Measurements from ENCODE around the gene PRRG4. TPM values are rescaled to one million over a fixed set of nuclear protein-coding genes. Genes with fewer than 3 reads are reported as not detected.
"Not testable (repeated sequence)": the region's sequence is repeated elsewhere in the genome, so short reads cannot be mapped to it uniquely, and the experiment has no call there.

PRRG4 gene
- not detected in 3 replicates for total RNA-seq
- long read RNA-seq: 0 reads

- peaks cover 45% of the 10 kb centered on the region for H3K27me3 Mint-ChIP-seq (ENCODE audit: low read depth)
Observed at GRCh38 chr11:32829680-32830412, at the start of gene PRRG4. Gene PRRG4, plus strand, starts transcription at chr11:32829927. Its CDS starts 603 bp downstream, at chr11:32830530.

DNA sequence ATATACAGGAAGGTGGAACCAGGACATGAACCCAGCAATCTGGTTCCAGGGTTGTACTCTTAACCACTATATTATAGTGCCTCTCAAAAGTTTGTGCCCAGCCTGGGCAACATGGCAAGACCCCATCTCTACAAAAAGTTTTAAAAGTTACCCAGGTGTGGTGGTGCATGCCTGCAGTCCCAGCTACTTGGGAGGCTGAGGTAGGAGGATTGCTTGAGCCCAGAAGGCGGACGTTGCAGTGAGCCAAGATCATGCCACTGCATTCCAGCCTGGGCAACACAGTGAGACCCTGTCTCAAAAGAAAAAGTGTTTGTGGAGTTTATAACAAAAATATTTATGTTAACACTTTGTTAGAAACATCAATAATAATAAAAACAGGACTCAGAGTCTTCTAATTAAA, 48.9 kb upstream of the PRRG4 start:
- not testable (repeated sequence) for DNase-seq (ENCODE audit: low spot score); H3K4me1 Mint-ChIP-seq (ENCODE audit: low read depth); H3K4me3 Mint-ChIP-seq (ENCODE audit: unreplicated experiment); H3K9me3 Mint-ChIP-seq (ENCODE audit: low read depth); H3K27ac Mint-ChIP-seq (ENCODE audit: unreplicated experiment); H3K36me3 Mint-ChIP-seq (ENCODE audit: low read depth)
- peaks cover 32% of the 10 kb centered on the region for H3K27me3 Mint-ChIP-seq (ENCODE audit: low read depth)

More at GRCh38 chr11:32829680-32830412, at the start of gene PRRG4:
- Mint-ChIP-seq H3K4me3 (ENCODE audit: unreplicated experiment) (peak within 1 kb of the TSS; percentile 73), H3K9me3 (ENCODE audit: low read depth) (no peaks in the 10 kb centered on the region), H3K27ac (ENCODE audit: unreplicated experiment) (no peak within 1 kb of the TSS), H3K36me3 (ENCODE audit: low read depth) (no peaks in the 10 kb centered on the region), H3K4me1 (ENCODE audit: low read depth) (peaks cover 12% of the 10 kb centered on the region)
- DNase-seq (ENCODE audit: low spot score): no peak
- TF ChIP-seq, protein P1, sequence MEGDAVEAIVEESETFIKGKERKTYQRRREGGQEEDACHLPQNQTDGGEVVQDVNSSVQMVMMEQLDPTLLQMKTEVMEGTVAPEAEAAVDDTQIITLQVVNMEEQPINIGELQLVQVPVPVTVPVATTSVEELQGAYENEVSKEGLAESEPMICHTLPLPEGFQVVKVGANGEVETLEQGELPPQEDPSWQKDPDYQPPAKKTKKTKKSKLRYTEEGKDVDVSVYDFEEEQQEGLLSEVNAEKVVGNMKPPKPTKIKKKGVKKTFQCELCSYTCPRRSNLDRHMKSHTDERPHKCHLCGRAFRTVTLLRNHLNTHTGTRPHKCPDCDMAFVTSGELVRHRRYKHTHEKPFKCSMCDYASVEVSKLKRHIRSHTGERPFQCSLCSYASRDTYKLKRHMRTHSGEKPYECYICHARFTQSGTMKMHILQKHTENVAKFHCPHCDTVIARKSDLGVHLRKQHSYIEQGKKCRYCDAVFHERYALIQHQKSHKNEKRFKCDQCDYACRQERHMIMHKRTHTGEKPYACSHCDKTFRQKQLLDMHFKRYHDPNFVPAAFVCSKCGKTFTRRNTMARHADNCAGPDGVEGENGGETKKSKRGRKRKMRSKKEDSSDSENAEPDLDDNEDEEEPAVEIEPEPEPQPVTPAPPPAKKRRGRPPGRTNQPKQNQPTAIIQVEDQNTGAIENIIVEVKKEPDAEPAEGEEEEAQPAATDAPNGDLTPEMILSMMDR (IDR thresholded peaks at IDR 0.05): no peak

DNA sequence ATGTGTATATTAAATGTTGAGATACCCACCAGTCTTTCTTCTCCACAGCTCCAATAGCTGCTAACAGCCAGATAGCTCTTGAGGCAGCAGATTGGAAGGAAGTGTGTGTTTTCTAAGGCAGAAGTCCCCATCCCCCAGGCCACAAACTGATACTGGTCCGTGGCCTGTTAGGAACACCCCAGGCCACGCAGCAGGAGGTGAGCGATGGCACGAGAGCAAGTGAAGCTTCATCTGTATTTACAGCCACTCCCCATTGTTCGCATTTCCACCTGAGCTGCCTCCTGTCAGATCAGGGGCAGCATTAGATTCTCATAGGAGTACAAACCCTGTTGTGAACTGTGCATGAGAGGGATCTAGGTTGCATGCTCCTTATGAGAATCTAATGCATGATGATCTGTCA, 48.0 kb upstream of the PRRG4 start:
- H3K27ac Mint-ChIP-seq (ENCODE audit: unreplicated experiment): no peak overlapping the region
- H3K36me3 Mint-ChIP-seq (ENCODE audit: low read depth): no peaks in the 10 kb centered on the region

DNA sequence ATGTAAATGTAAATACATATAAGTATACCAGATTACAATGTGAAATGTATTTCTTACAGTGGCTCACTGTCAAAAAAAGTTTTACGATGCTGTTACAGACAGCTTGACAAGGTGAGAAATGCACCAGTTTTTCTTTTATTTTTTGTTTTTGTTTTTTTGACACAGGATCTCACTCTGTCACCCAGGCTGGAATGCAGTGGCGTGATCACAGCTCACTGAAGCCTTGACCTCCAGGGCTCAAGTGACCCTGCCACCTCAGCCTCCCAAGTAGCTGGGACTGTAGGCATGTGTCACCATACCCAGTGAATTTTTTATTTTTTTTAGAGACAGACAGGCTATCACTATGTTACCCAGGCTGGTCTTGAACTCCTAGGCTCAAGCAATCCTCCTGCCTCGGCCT, 44.5 kb upstream of the PRRG4 start:
- no peak overlapping the region for H3K4me3 Mint-ChIP-seq (ENCODE audit: unreplicated experiment)
- TF ChIP-seq, protein P1 (IDR thresholded peaks at IDR 0.05): no peak
- DNase-seq (ENCODE audit: low spot score): no peak
- no peak overlapping the region for H3K27ac Mint-ChIP-seq (ENCODE audit: unreplicated experiment)
- H3K27me3 Mint-ChIP-seq (ENCODE audit: low read depth): peaks cover 51% of the 10 kb centered on the region
- no peaks in the 10 kb centered on the region for H3K9me3 Mint-ChIP-seq (ENCODE audit: low read depth)
- no peaks in the 10 kb centered on the region for H3K36me3 Mint-ChIP-seq (ENCODE audit: low read depth)
- no peaks in the 10 kb centered on the region for H3K4me1 Mint-ChIP-seq (ENCODE audit: low read depth)

More for the DNA sequence above, 48.0 kb upstream of the PRRG4 start:
- H3K4me1 Mint-ChIP-seq (ENCODE audit: low read depth): no peaks in the 10 kb centered on the region
- no peak for DNase-seq (ENCODE audit: low spot score)
- H3K4me3 Mint-ChIP-seq (ENCODE audit: unreplicated experiment): no peak overlapping the region
- TF ChIP-seq, protein P1 (IDR thresholded peaks at IDR 0.05): no peak
- H3K9me3 Mint-ChIP-seq (ENCODE audit: low read depth): no peaks in the 10 kb centered on the region
- H3K27me3 Mint-ChIP-seq (ENCODE audit: low read depth): peaks cover 25% of the 10 kb centered on the region

GRCh38 chr11:32786811-32787210, 42.9 kb upstream of the PRRG4 start:
- no peak for DNase-seq (ENCODE audit: low spot score)
- peaks cover 53% of the 10 kb centered on the region for H3K27me3 Mint-ChIP-seq (ENCODE audit: low read depth)
- H3K4me1 Mint-ChIP-seq (ENCODE audit: low read depth): no peaks in the 10 kb centered on the region
- H3K9me3 Mint-ChIP-seq (ENCODE audit: low read depth): no peaks in the 10 kb centered on the region
- TF ChIP-seq, protein P1 (IDR thresholded peaks at IDR 0.05): no peak
- no peak overlapping the region for H3K27ac Mint-ChIP-seq (ENCODE audit: unreplicated experiment)
- no peaks in the 10 kb centered on the region for H3K36me3 Mint-ChIP-seq (ENCODE audit: low read depth)
- no peak overlapping the region for H3K4me3 Mint-ChIP-seq (ENCODE audit: unreplicated experiment)

DNA sequence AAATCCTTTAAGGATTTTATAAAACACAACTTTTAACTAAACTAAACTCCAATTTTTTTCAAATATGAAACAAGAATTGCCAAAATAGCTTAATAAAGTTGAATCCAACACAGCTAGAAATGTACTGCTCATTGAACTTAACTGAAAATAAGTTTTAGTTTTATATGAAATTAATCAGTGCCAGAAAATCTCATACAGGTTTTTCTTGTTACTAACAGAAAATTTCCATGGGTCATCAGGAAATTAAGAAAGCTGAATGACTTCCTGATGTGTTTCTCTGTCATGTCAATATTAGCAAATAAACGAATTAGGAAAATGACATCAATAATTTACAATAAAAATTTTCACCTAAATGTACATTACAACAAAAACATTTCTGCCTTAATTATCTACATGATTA, 38.8 kb upstream of the PRRG4 start:
- Mint-ChIP-seq H3K4me1 (ENCODE audit: low read depth) (peaks cover 4% of the 10 kb centered on the region), H3K36me3 (ENCODE audit: low read depth) (no peaks in the 10 kb centered on the region), H3K4me3 (ENCODE audit: unreplicated experiment) (no peak overlapping the region), H3K27ac (ENCODE audit: unreplicated experiment) (no peak overlapping the region), H3K9me3 (ENCODE audit: low read depth) (no peaks in the 10 kb centered on the region), H3K27me3 (ENCODE audit: low read depth) (peaks cover 58% of the 10 kb centered on the region)
- TF ChIP-seq, protein P1 (IDR thresholded peaks at IDR 0.05): no peak
- DNase-seq (ENCODE audit: low spot score): no peak
